ENCODE results near the gene MIB1.

The MIB1 gene

GRCh38 chr18:21706386-21706865, 34.2 kb upstream of the MIB1 start:
- no peak for TF ChIP-seq CTCF (IDR thresholded peaks at IDR 0.05)

GRCh38 chr18:21714474-21714873, 26.1 kb upstream of the MIB1 start:
- no peak for TF ChIP-seq CTCF (IDR thresholded peaks at IDR 0.05)

GRCh38 chr18:21722687-21723086, 17.9 kb upstream of the MIB1 start:
- TF ChIP-seq CTCF (IDR thresholded peaks at IDR 0.05), result no peak

- no peak for TF ChIP-seq CTCF (IDR thresholded peaks at IDR 0.05)
Measured at GRCh38 chr18:21725201-21725600, 15.4 kb upstream of the MIB1 start.

- TF ChIP-seq CTCF (IDR thresholded peaks at IDR 0.05), result no peak
Measured at GRCh38 chr18:21727702-21728101, 12.9 kb upstream of the MIB1 start.

- TF ChIP-seq CTCF (IDR thresholded peaks at IDR 0.05), result no peak
Measured at GRCh38 chr18:21733011-21733410, 7.6 kb upstream of the MIB1 start.

GRCh38 chr18:21735452-21736015, 5.1 kb upstream of the MIB1 start:
- no peak for TF ChIP-seq CTCF (IDR thresholded peaks at IDR 0.05)

Measured in LNCAP (cell line).